Measurements from ENCODE around the gene SLC30A2. TPM values are rescaled to one million over a fixed set of nuclear protein-coding genes. Genes with fewer than 3 reads are reported as not detected.

SLC30A2 gene
- total and polyA plus RNA-seq, 11 donors: 2.9 to 18.0 (median 4.9) TPM

DNA sequence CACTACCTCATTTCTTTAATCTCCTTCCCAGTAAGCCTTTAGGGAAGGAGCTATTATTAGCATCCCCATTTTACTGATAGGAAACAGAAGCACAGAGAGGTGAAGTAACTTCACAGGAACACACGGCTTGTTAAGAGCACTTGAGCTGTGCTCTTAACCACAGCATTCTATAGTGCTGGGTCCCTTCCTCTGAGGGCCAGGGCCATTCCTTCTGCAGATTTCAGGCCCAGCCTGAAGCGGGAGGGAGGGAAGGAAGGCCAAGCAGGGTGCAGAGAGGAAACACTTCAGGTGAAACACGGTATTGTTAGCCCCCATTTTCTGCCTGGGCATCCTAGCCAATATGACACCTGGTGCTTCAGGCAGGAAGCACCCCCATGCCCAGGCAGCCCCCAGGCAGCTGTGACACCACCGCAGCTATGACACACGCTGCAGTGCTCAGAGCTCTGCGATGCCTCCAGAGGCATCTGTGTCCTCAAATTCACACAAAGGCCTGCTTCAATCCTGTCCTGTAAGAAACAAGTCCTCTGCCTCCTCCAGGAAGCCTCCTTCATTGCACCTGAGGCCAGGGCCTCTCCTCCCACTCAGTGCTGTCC, 28.9 kb downstream of the SLC30A2 start:
- TF ChIP-seq, protein P1, sequence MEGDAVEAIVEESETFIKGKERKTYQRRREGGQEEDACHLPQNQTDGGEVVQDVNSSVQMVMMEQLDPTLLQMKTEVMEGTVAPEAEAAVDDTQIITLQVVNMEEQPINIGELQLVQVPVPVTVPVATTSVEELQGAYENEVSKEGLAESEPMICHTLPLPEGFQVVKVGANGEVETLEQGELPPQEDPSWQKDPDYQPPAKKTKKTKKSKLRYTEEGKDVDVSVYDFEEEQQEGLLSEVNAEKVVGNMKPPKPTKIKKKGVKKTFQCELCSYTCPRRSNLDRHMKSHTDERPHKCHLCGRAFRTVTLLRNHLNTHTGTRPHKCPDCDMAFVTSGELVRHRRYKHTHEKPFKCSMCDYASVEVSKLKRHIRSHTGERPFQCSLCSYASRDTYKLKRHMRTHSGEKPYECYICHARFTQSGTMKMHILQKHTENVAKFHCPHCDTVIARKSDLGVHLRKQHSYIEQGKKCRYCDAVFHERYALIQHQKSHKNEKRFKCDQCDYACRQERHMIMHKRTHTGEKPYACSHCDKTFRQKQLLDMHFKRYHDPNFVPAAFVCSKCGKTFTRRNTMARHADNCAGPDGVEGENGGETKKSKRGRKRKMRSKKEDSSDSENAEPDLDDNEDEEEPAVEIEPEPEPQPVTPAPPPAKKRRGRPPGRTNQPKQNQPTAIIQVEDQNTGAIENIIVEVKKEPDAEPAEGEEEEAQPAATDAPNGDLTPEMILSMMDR (IDR thresholded peaks at IDR 0.05): no peak
- TF ChIP-seq POLR2A (IDR thresholded peaks at IDR 0.05): no peak
- Histone ChIP-seq H3K4me1 (peaks cover 0 to 57% (median 25%) of the 10 kb centered on the region in 12 donors), H3K27me3 (no peaks in the 10 kb centered on the region), H3K27ac (peak overlapping the region in 8 of 12 donors; percentile 52 to 98 (median 66)), H3K4me3 (no peak overlapping the region), H3K36me3 (peaks cover 0 to 6% (median 0%) of the 10 kb centered on the region in 9 donors), H3K9me3 (no peaks in the 10 kb centered on the region)
- DNase-seq: no peak
- intact Hi-C loops (cut with DNase I): no loop called here
- WGBS, 4 donors: 57 to 71% (median 62%) methylated on average over 6 of the region's 6 CpGs
- ATAC-seq: peak in 3 of 4 donors; percentile 15 to 32 (median 19)

DNA sequence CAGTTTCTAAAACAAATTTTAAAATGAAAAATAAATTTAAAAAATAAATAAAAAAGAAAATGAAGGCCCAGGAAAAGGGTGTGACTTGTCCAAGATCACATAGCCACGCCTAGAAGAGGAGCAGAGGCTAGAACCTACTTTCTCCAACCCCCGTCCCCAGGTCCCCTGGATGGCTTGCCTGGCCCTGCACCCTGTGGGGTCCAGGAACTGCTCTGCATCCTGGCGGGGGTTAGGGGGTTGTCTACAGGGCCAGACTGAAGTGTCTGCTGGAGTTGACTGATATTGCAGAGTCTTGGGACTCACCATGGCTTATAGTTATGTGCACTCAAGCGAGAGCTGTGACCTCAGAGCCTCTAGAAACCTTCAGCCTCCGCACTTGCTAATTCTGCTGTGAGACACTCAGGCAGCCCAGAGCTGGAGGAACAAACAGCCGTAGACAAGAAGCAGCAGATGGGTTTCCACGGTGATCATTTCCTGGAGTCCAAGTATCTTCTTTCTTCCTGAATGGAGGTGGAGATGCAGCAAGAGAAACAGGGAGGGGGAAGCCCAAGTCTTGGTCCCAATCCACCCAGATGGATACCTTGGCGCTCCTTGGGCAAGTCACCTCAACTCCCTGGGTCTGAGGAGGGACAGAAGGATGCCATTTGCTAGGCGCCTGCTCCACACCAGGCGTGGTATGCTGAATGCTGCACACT, 29.5 kb downstream of the SLC30A2 start:
- DNase-seq (no peak), ATAC-seq (no peak)
- intact Hi-C loops (cut with DNase I): no loop called here
- WGBS, 4 donors: 67 to 74% (median 69%) methylated on average over 10 of the region's 10 CpGs
- H3K27ac ChIP-seq: peak overlapping the region in 8 of 12 donors; percentile 39 to 98 (median 60)
- H3K27me3 ChIP-seq: no peaks in the 10 kb centered on the region
- TF ChIP-seq, protein P1 (IDR thresholded peaks at IDR 0.05): no peak
- TF ChIP-seq POLR2A (IDR thresholded peaks at IDR 0.05): no peak
- H3K36me3 ChIP-seq: peaks cover 0 to 6% (median 0%) of the 10 kb centered on the region in 9 donors
- no peak overlapping the region for H3K4me3 ChIP-seq
- no peaks in the 10 kb centered on the region for H3K9me3 ChIP-seq
- peaks cover 0 to 53% (median 22%) of the 10 kb centered on the region in 12 donors for H3K4me1 ChIP-seq

DNA sequence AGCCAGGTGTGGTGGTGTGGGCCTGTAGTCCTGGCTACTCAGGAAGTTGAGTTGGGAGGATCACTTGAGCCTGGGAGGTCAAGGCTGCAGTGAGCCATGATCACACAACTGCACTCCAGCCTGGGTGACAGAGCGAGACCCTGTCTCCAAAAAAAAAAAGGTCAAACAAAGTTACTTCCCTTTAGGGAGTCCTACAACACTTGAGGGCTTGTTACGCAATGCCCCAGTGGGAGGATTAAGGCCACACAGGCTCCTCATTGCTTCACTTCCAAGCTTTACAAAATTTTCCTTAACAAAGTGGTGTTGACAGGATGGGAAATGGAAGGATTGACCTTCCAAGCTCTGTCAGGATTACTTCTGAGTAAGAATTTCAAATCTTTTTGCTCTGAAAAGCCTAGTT, 30.6 kb downstream of the SLC30A2 start:
- peak in 1 of 4 donors; percentile 8 for ATAC-seq
- intact Hi-C loops (cut with DNase I): no loop called here
- WGBS, 4 donors: 80 to 92% (median 87%) methylated on average over 2 of the region's 2 CpGs
- DNase-seq: peak in 1 of 5 donors; percentile 57
- Histone ChIP-seq H3K9me3 (no peaks in the 10 kb centered on the region), H3K27ac (peak overlapping the region in 1 of 12 donors; percentile 16), H3K27me3 (no peaks in the 10 kb centered on the region), H3K4me3 (no peak overlapping the region), H3K36me3 (peaks cover 0 to 6% (median 0%) of the 10 kb centered on the region in 9 donors), H3K4me1 (peaks cover 0 to 44% (median 21%) of the 10 kb centered on the region in 12 donors)
- no peak for TF ChIP-seq POLR2A (IDR thresholded peaks at IDR 0.05)
- TF ChIP-seq, protein P1 (IDR thresholded peaks at IDR 0.05): no peak

DNA sequence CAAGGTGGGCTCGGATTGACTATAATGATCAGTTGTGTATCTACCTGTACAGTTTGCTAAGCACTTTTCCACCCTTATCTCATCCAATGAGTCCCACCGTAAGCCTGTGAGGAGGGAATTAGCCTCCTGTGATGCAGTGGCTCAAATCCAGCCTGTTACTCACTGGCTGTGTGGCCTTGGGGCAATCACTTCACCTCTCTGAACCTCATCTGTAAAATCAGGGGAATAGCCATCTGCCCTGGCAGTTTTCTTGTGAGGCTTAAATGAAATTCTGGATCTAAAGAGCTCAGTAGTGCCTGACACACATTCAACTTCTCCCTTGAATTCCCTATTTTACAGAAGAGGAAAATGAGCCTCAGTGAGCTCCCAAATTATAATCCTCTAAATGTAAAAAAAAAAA, 31.7 kb downstream of the SLC30A2 start:
- Histone ChIP-seq H3K27me3 (no peaks in the 10 kb centered on the region), H3K4me3 (no peak overlapping the region), H3K4me1 (peaks cover 0 to 35% (median 18%) of the 10 kb centered on the region in 12 donors), H3K9me3 (no peaks in the 10 kb centered on the region), H3K27ac (no peak overlapping the region), H3K36me3 (peaks cover 0 to 6% (median 0%) of the 10 kb centered on the region in 9 donors)
- DNase-seq (no peak), ATAC-seq (no peak)
- 93 to 100% (median 94%) methylated on average over 2 of the region's 2 CpGs for WGBS, 4 donors
- TF ChIP-seq POLR2A (IDR thresholded peaks at IDR 0.05): no peak
- TF ChIP-seq, protein P1 (IDR thresholded peaks at IDR 0.05): no peak
- intact Hi-C loops (cut with DNase I): no loop called here

All from heart left ventricle (tissue), 16 donors.